ENCODE data around the gene SPINK8. TPM values are rescaled to one million over a fixed set of nuclear protein-coding genes. Genes with fewer than 3 reads are reported as not detected.

The SPINK8 gene
- total RNA-seq, 3 donors from 2014 or later (not counting 1 experiment from before 2014, with no cell fraction given) = not detected

- H3K36me3 ChIP-seq (ENCODE audit: control insufficient read depth, insufficient read depth, low read length) = no peaks in the 10 kb centered on the region
- Mint-ChIP-seq H3K4me3 (no peak overlapping the region), H3K9me3 (peaks cover 3 to 5% of the 10 kb centered on the region in 2 donors), H3K4me1 (peaks cover 0 to 4% of the 10 kb centered on the region in 2 donors), H3K27ac (no peak overlapping the region), H3K27me3 (ENCODE audit: low read depth in 2 of 2) (peaks cover 22 to 33% of the 10 kb centered on the region in 2 donors), H3K36me3 (peaks cover 11% of the 10 kb centered on the region)
- TF ChIP-seq CTCF (IDR thresholded peaks at IDR 0.05) = no peak
- no peaks in the 10 kb centered on the region for H3K4me1 ChIP-seq (ENCODE audit: control insufficient read depth, insufficient read depth, low read length)
- H3K9me3 ChIP-seq (ENCODE audit: control insufficient read depth, insufficient read depth, low read length) = peaks cover 8% of the 10 kb centered on the region
- no peak overlapping the region for H3K27ac ChIP-seq (ENCODE audit: low read length)
- intact Hi-C loops (cut with micrococcal nuclease) = no loop called here
- ATAC-seq (no peak), DNase-seq (no peak)
- H3K4me3 ChIP-seq (ENCODE audit: low read length) = no peak overlapping the region
- H3K27me3 ChIP-seq (ENCODE audit: control insufficient read depth, insufficient read depth, low read length) = peaks cover 2% of the 10 kb centered on the region
These were observed 18.9 kb downstream of the SPINK8 start for GRCh38 chr3:48314542-48314941.

GRCh38 chr3:48306860-48307530 lies 26.5 kb downstream of the SPINK8 start:
- no peak overlapping the region for H3K4me3 Mint-ChIP-seq

GRCh38 chr3:48306290-48306689 lies 27.2 kb downstream of the SPINK8 start:
- H3K4me1 Mint-ChIP-seq = peaks cover 15% of the 10 kb centered on the region in 2 donors
- intact Hi-C loops (cut with micrococcal nuclease) = no loop called here
- ATAC-seq (no peak), DNase-seq (no peak)
- 76% methylated on average over 2 of the region's 2 CpGs for WGBS (ENCODE audit: insufficient coverage)
- H3K36me3 ChIP-seq (ENCODE audit: control insufficient read depth, insufficient read depth, low read length) = no peaks in the 10 kb centered on the region
- H3K36me3 Mint-ChIP-seq = no peaks in the 10 kb centered on the region
- no peak overlapping the region for H3K27ac Mint-ChIP-seq
- H3K9me3 Mint-ChIP-seq = no peaks in the 10 kb centered on the region
- H3K9me3 ChIP-seq (ENCODE audit: control insufficient read depth, insufficient read depth, low read length) = no peaks in the 10 kb centered on the region
- H3K4me3 ChIP-seq (ENCODE audit: low read length) = no peak overlapping the region
- no peak for TF ChIP-seq CTCF (IDR thresholded peaks at IDR 0.05)
- peaks cover 8% of the 10 kb centered on the region for H3K4me1 ChIP-seq (ENCODE audit: control insufficient read depth, insufficient read depth, low read length)
- H3K4me3 Mint-ChIP-seq = no peak overlapping the region
- H3K27ac ChIP-seq (ENCODE audit: low read length) = no peak overlapping the region
- peaks cover 20 to 36% of the 10 kb centered on the region in 2 donors for H3K27me3 Mint-ChIP-seq (ENCODE audit: low read depth in 2 of 2)
- no peaks in the 10 kb centered on the region for H3K27me3 ChIP-seq (ENCODE audit: control insufficient read depth, insufficient read depth, low read length)

More at GRCh38 chr3:48306860-48307530, 26.5 kb downstream of the SPINK8 start:
- TF ChIP-seq CTCF (IDR thresholded peaks at IDR 0.05) = no peak
- Histone ChIP-seq H3K27ac (ENCODE audit: low read length) (no peak overlapping the region), H3K36me3 (ENCODE audit: control insufficient read depth, insufficient read depth, low read length) (no peaks in the 10 kb centered on the region), H3K9me3 (ENCODE audit: control insufficient read depth, insufficient read depth, low read length) (no peaks in the 10 kb centered on the region), H3K27me3 (ENCODE audit: control insufficient read depth, insufficient read depth, low read length) (no peaks in the 10 kb centered on the region), H3K4me3 (ENCODE audit: low read length) (no peak overlapping the region), H3K4me1 (ENCODE audit: control insufficient read depth, insufficient read depth, low read length) (peaks cover 4% of the 10 kb centered on the region)
- H3K27me3 Mint-ChIP-seq (ENCODE audit: low read depth in 2 of 2) = peaks cover 21 to 43% of the 10 kb centered on the region in 2 donors
- intact Hi-C loops (cut with micrococcal nuclease) = no loop called here
- WGBS (ENCODE audit: insufficient coverage) = 21% methylated on average over 2 of the region's 4 CpGs
- no peak for ATAC-seq
- H3K36me3 Mint-ChIP-seq = no peaks in the 10 kb centered on the region
- H3K4me1 Mint-ChIP-seq = peaks cover 8 to 9% of the 10 kb centered on the region in 2 donors
- no peak overlapping the region for H3K27ac Mint-ChIP-seq
- H3K9me3 Mint-ChIP-seq = no peaks in the 10 kb centered on the region
- no peak for DNase-seq

GRCh38 chr3:48305396-48305795 lies 28.1 kb downstream of the SPINK8 start:
- no peak overlapping the region for H3K4me3 Mint-ChIP-seq
- Histone ChIP-seq H3K4me3 (ENCODE audit: low read length) (no peak overlapping the region), H3K4me1 (ENCODE audit: control insufficient read depth, insufficient read depth, low read length) (peaks cover 13% of the 10 kb centered on the region), H3K27ac (ENCODE audit: low read length) (no peak overlapping the region), H3K27me3 (ENCODE audit: control insufficient read depth, insufficient read depth, low read length) (no peaks in the 10 kb centered on the region), H3K9me3 (ENCODE audit: control insufficient read depth, insufficient read depth, low read length) (no peaks in the 10 kb centered on the region), H3K36me3 (ENCODE audit: control insufficient read depth, insufficient read depth, low read length) (no peaks in the 10 kb centered on the region)
- ATAC-seq (no peak), DNase-seq (no peak)
- H3K27ac Mint-ChIP-seq = no peak overlapping the region
- no peak for TF ChIP-seq CTCF (IDR thresholded peaks at IDR 0.05)
- H3K27me3 Mint-ChIP-seq (ENCODE audit: low read depth in 2 of 2) = peaks cover 18 to 30% of the 10 kb centered on the region in 2 donors
- peaks cover 17 to 21% of the 10 kb centered on the region in 2 donors for H3K4me1 Mint-ChIP-seq
- no peaks in the 10 kb centered on the region for H3K9me3 Mint-ChIP-seq
- intact Hi-C loops (cut with micrococcal nuclease) = no loop called here
- 83% methylated on average over 2 of the region's 2 CpGs for WGBS (ENCODE audit: insufficient coverage)
- no peaks in the 10 kb centered on the region for H3K36me3 Mint-ChIP-seq
